H1 (cell line): ENCODE results near the gene MCF2L. TPM values are rescaled to one million over a fixed set of nuclear protein-coding genes. Genes with fewer than 3 reads are reported as not detected.

Experiments used
- CTCF ChIA-PET: fragments of 300-600 bp; sonication (Branson Sonifier 250); formaldehyde crosslinking; loops from one replicate; lab custom pipeline; 2021; ENCODE audit not compliant: partially characterized antibody; lab: Charles Lee
- POLR2A ChIA-PET: fragments of 300-600 bp; sonication (Branson Sonifier 250); formaldehyde crosslinking; loops from one replicate; lab custom pipeline; 2021; ENCODE audit warnings: inconsistent platforms; ENCODE audit not compliant: partially characterized antibody; lab: Charles Lee
- DNase-seq, 2 experiments: peaks; one replicate each; pipeline versions ENCODE4 v3.0.0 to v3.0.0-alpha.2; 2010 to 2022; ENCODE audit warnings: low spot score in 2 of 2, low read depth in 1 of 2, mixed read lengths in 1 of 2
- FAIRE-seq: peaks from 2 replicates; lab custom pipeline; 2011; peaks lifted over from hg19 to GRCh38; lab: Jason Lieb, UNC
- H2AFZ ChIP-seq: 2 replicates; pipeline ENCODE4 v1.8.1; 2012; ENCODE audit warnings: low read length, inconsistent platforms
- H2AK5ac ChIP-seq: 2 replicates; pipeline ENCODE4 v1.6.1; 2013; ENCODE audit warnings: low read depth, low read length
- H2BK120ac ChIP-seq: replicated peaks from 2 replicates; pipeline ENCODE3; 2013; ENCODE audit warnings: low read depth, low read length, inconsistent platforms
- H2BK12ac ChIP-seq: 2 replicates; pipeline ENCODE4 v1.6.1; 2013; ENCODE audit warnings: low read depth, low read length
- H2BK15ac ChIP-seq: 2 replicates; pipeline ENCODE4 v1.6.1; 2013; ENCODE audit warnings: low read length
- H2BK20ac ChIP-seq: 2 replicates; pipeline ENCODE4 v1.6.1; 2013; ENCODE audit warnings: low read length
- H2BK5ac ChIP-seq: 2 replicates; pipeline ENCODE4 v1.6.1; 2013; ENCODE audit warnings: low read depth, low read length
- H3K14ac ChIP-seq: 2 replicates; pipeline ENCODE4 v1.6.1; 2013; ENCODE audit warnings: inconsistent platforms; ENCODE audit not compliant: insufficient read length
- H3K18ac ChIP-seq: 2 replicates; pipeline ENCODE4 v1.6.1; 2013; ENCODE audit warnings: low read length; ENCODE audit errors: extremely low read depth
- H3K23ac ChIP-seq: 2 replicates; pipeline ENCODE4 v1.6.1; 2013; ENCODE audit warnings: inconsistent platforms; ENCODE audit not compliant: insufficient read length
- H3K23me2 ChIP-seq: 2 replicates; pipeline ENCODE4 v1.6.1; 2013; ENCODE audit warnings: low read depth, low read length
- H3K27ac ChIP-seq: 2 replicates; pipeline ENCODE4 v1.6.1; 2011; ENCODE audit warnings: low read depth, low read length, inconsistent platforms
- H3K27me3 ChIP-seq, 4 experiments: replicated peaks in 1 of 4; 1 replicate in 1 of 4; 2 replicates in 3 of 4; pipeline versions ENCODE4 v1.6.1 to v1.8.1; 2011 to 2013; ENCODE audit warnings: low read length in 3 of 4, mild to moderate bottlenecking in 3 of 4, inconsistent platforms in 2 of 4, mixed read lengths in 2 of 4, moderate library complexity in 1 of 4; ENCODE audit not compliant: control insufficient read depth in 3 of 4, insufficient read depth in 3 of 4; ENCODE audit errors: extremely low read depth in 1 of 4
- H3K36me3 ChIP-seq, 4 experiments: 2 replicates each; pipeline versions ENCODE4 v1.6.1 to v1.8.1; 2011 to 2013; ENCODE audit warnings: mild to moderate bottlenecking in 4 of 4, low read length in 3 of 4, moderate library complexity in 2 of 4, control low read depth in 1 of 4, inconsistent platforms in 1 of 4; ENCODE audit not compliant: insufficient read depth in 4 of 4, control insufficient read depth in 2 of 4
- H3K4ac ChIP-seq: replicated peaks from 2 replicates; pipeline ENCODE3; 2013; ENCODE audit warnings: low read length, low read depth, mixed read lengths, inconsistent platforms; ENCODE audit not compliant: insufficient read length
- H3K4me1 ChIP-seq, 4 experiments: replicated peaks in 1 of 4; 1 replicate in 1 of 4; 2 replicates in 3 of 4; pipeline versions ENCODE4 v1.6.1 to v1.8.1; 2011 to 2013; ENCODE audit warnings: low read length in 3 of 4, inconsistent platforms in 2 of 4, mixed read lengths in 1 of 4; ENCODE audit not compliant: insufficient read depth in 4 of 4, control insufficient read depth in 3 of 4
- H3K4me2 ChIP-seq, 2 experiments: 2 replicates each; pipeline versions ENCODE4 v1.6.1 to v1.8.1; 2011 to 2013; ENCODE audit warnings: low read depth in 2 of 2, low read length in 2 of 2, control low read depth in 1 of 2, inconsistent platforms in 1 of 2, mild to moderate bottlenecking in 1 of 2; ENCODE audit not compliant: insufficient read depth in 1 of 2
- H3K4me3 ChIP-seq, 4 experiments: fragments of 200-600, 300-600 bp in 1 of 4; sonication (generic), shearing (Covaris generic), sonication (Bioruptor Twin) in 1 of 4; 2 replicates each; pipeline versions ENCODE4 v1.5.1 to v1.8.1; 2011 to 2016; ENCODE audit warnings: low read length in 4 of 4, low read depth in 3 of 4, control low read depth in 2 of 4, inconsistent platforms in 2 of 4, mild to moderate bottlenecking in 2 of 4, mixed read lengths in 1 of 4, moderate library complexity in 1 of 4; ENCODE audit not compliant: insufficient read depth in 2 of 4; ENCODE audit errors: extremely low read depth in 1 of 4
- H3K56ac ChIP-seq: replicated peaks from 2 replicates; pipeline ENCODE3; 2013; ENCODE audit warnings: low read depth, mild to moderate bottlenecking, mixed read lengths, low read length, inconsistent platforms; ENCODE audit not compliant: insufficient read length
- H3K79me1 ChIP-seq: 2 replicates; pipeline ENCODE4 v1.6.1; 2013; ENCODE audit warnings: low read depth, low read length, control low read depth
- H3K79me2 ChIP-seq, 2 experiments: 2 replicates each; pipeline versions ENCODE4 v1.6.1 to v1.8.1; 2012 to 2013; ENCODE audit warnings: low read length in 2 of 2, mild to moderate bottlenecking in 2 of 2, inconsistent platforms in 1 of 2; ENCODE audit not compliant: insufficient read depth in 2 of 2, control insufficient read depth in 1 of 2
- H3K9ac ChIP-seq, 4 experiments: replicated peaks in 1 of 4; 1 replicate in 1 of 4; 2 replicates in 3 of 4; pipeline versions ENCODE4 v1.6.1 to v1.8.1; 2011 to 2013; ENCODE audit warnings: low read depth in 3 of 4, low read length in 3 of 4, control low read depth in 2 of 4, mild to moderate bottlenecking in 2 of 4, moderate library complexity in 2 of 4, inconsistent platforms in 1 of 4; ENCODE audit errors: extremely low read depth in 1 of 4
- H3K9me3 ChIP-seq, 2 experiments: 2 replicates each; pipeline versions ENCODE4 v1.6.1 to v1.8.1; 2012 to 2013; ENCODE audit warnings: mild to moderate bottlenecking in 2 of 2, moderate library complexity in 2 of 2, control low read depth in 1 of 2, inconsistent platforms in 1 of 2, low read depth in 1 of 2, low read length in 1 of 2, mixed read lengths in 1 of 2; ENCODE audit not compliant: insufficient read depth in 2 of 2
- H4K20me1 ChIP-seq, 2 experiments: replicated peaks in 1 of 2; 2 replicates each; pipeline versions ENCODE3 to v1.8.1; 2011 to 2013; ENCODE audit warnings: inconsistent platforms in 2 of 2, low read length in 2 of 2, mild to moderate bottlenecking in 1 of 2; ENCODE audit not compliant: insufficient read depth in 2 of 2, control insufficient read depth in 1 of 2
- H4K5ac ChIP-seq: 2 replicates; pipeline ENCODE4 v1.6.1; 2013; ENCODE audit warnings: low read length, low read depth, mixed read lengths, inconsistent platforms; ENCODE audit not compliant: insufficient read length
- H4K8ac ChIP-seq: 2 replicates; pipeline ENCODE4 v1.8.0; 2013; ENCODE audit warnings: mild to moderate bottlenecking, moderate library complexity, low read length, inconsistent platforms; ENCODE audit not compliant: insufficient read depth; ENCODE audit errors: extremely low read depth
- H4K91ac ChIP-seq: replicated peaks from 2 replicates; pipeline ENCODE3; 2013; ENCODE audit warnings: low read length, mixed read lengths, inconsistent platforms; ENCODE audit not compliant: insufficient read length
- EZH2 ChIP-seq: fragments of 200-600 bp; sonication (generic); IDR thresholded peaks from 2 replicates; pipeline ENCODE4 v1.7.1; 2012; ENCODE audit warnings: low read depth, mild to moderate bottlenecking, moderate library complexity, low read length, inconsistent platforms; ENCODE audit not compliant: severe bottlenecking
- RXRA ChIP-seq: IDR thresholded peaks from 2 replicates; pipeline ENCODE4 v1.6.1; 2011; ENCODE audit warnings: low read depth, mild to moderate bottlenecking, low read length, moderate library complexity; ENCODE audit not compliant: insufficient read depth
- WGBS, 2 experiments: shearing (Covaris generic) in 1 of 2; methylation state at CpG; one replicate each; pipeline versions ENCODE4 v1.1.6 to v1.1.7; 2013 to 2015; ENCODE audit warnings: low lambda C conversion rate in 2 of 2, mixed read lengths in 2 of 2, inconsistent platforms in 1 of 2, low coverage in 1 of 2, missing lambda C conversion rate in 1 of 2; ENCODE audit not compliant: insufficient replicate concordance in 2 of 2, insufficient coverage in 1 of 2, insufficient read length in 1 of 2; ENCODE audit errors: extremely low coverage in 1 of 2, missing lambda C conversion rate in 1 of 2; 5-methylcytosine and 5-hydroxymethylcytosine counted together
- polyA plus RNA-seq, 7 experiments: library from polyadenylated mRNA; depleted of rRNA in 3 of 7; stranded (reverse) in 5 of 7; unstranded in 2 of 7; fragments of >200 nt in 5 of 7; fragments of 200-250 nt in 2 of 7; gene quantifications; 1 replicate in 5 of 7; 2 replicates in 1 of 7; 4 replicates in 1 of 7; pipeline versions ENCODE4 v1.2.1 to v1.2.3, GENCODE V29; 2011 to 2013; ENCODE audit warnings: missing spikeins in 2 of 7, mixed read lengths in 2 of 7
- total RNA-seq: library from RNA; stranded (reverse); fragmentation: NEBNext Ultra II Directional; extraction: Animal tissue kit (Norgen Biotek cat#: 25700); gene quantifications from 2 replicates; pipeline ENCODE4 v1.2.1, GENCODE V29; 2021

Gene MCF2L
- total and polyA plus RNA-seq, 2 of the 8 experiments (the other 6 are each of a cell fraction or from before 2014, with no cell fraction given): 10.1 to 24.4 TPM

- no peak overlapping the region for H2BK12ac ChIP-seq
- POLR2A ChIA-PET: no interaction called here
- peaks cover 2 to 6% of the 10 kb centered on the region in 2 experiments for H4K20me1 ChIP-seq
- H3K18ac ChIP-seq: no peak overlapping the region
- H3K4ac ChIP-seq: no peak overlapping the region
- H3K27me3 ChIP-seq: no peaks in the 10 kb centered on the region
- H2AK5ac ChIP-seq: no peak overlapping the region
- no peak overlapping the region for H3K56ac ChIP-seq
- H3K79me2 ChIP-seq: 0 out of 4 replicates have a peak, but pooled peaks cover 0 to 3% of the 10 kb centered on the region in 2 experiments
- H3K23ac ChIP-seq: no peak overlapping the region
- TF ChIP-seq RXRA: no peak
- no peak for TF ChIP-seq EZH2
- H3K23me2 ChIP-seq: no peaks in the 10 kb centered on the region
- no peak overlapping the region for H3K4me3 ChIP-seq
- CTCF ChIA-PET: interaction anchor here (0.9 to 2.9 kb wide), 5 partner anchors 22 to 48 kb away, joined by 4 to 10 read pairs (median 4); no protein-coding TSS in a partner anchor
- no peak overlapping the region for H2BK120ac ChIP-seq
- H2BK20ac ChIP-seq: no peak overlapping the region
- H3K14ac ChIP-seq: no peak overlapping the region
- H3K4me2 ChIP-seq: no peak overlapping the region
- no peak overlapping the region for H4K91ac ChIP-seq
- no peak overlapping the region for H2BK15ac ChIP-seq
- H3K79me1 ChIP-seq: 0 out of 2 replicates have a peak, but pooled peaks cover 3% of the 10 kb centered on the region
- H3K9me3 ChIP-seq: no peaks in the 10 kb centered on the region
- no peak overlapping the region for H4K5ac ChIP-seq
- no peak for DNase-seq
- no peak overlapping the region for H2BK5ac ChIP-seq
- H3K36me3 ChIP-seq: no peaks in the 10 kb centered on the region
- no peak for FAIRE-seq
- no peak overlapping the region for H3K9ac ChIP-seq
- H3K4me1 ChIP-seq: peaks cover 0 to 14% (median 7%) of the 10 kb centered on the region in 4 experiments; a peak in 4 of 7 replicates
- 80% methylated on average over 7 of the region's 7 CpGs; no CpG with 5 or more reads in 1 of the 2 experiments for WGBS, 2 experiments
- H3K27ac ChIP-seq: no peak overlapping the region
- H2AFZ ChIP-seq: no peak overlapping the region
- H4K8ac ChIP-seq: no peak overlapping the region
Measured at GRCh38 chr13:112933649-112934048, 35.4 kb upstream of the MCF2L start.
